Fibroblast of villous mesenchyme (primary cell): ENCODE results near the gene ATP6V1C2. TPM values are rescaled to one million over a fixed set of nuclear protein-coding genes. Genes with fewer than 3 reads are reported as not detected.
"Not testable (repeated sequence)": the region's sequence is repeated elsewhere in the genome, so short reads cannot be mapped to it uniquely, and the experiment has no call there.

Source experiments
- DNase-seq: peaks from one replicate; pipeline ENCODE4 v3.0.0-alpha.2; 2010; ENCODE audit warnings: low read depth
- H3K4me3 ChIP-seq: 2 replicates; pipeline ENCODE4 v1.5.1; 2011; ENCODE audit warnings: low read depth, mild to moderate bottlenecking, low read length
- CTCF ChIP-seq: IDR thresholded peaks from 2 replicates; pipeline ENCODE4 v1.5.1; 2012; ENCODE audit warnings: low read depth, mild to moderate bottlenecking, low read length; ENCODE audit not compliant: insufficient read depth
- total RNA-seq: library from RNA; depleted of rRNA; stranded (reverse); fragments of >200 nt; gene quantifications from 2 replicates; pipeline ENCODE4 v1.2.3, GENCODE V29; 2012

Gene ATP6V1C2
- total RNA-seq, 1 donor = under 0.01 TPM

- no peak for DNase-seq
- no peak overlapping the region for H3K4me3 ChIP-seq
- no peak for TF ChIP-seq CTCF
These were observed 75.3 kb downstream of the ATP6V1C2 start for GRCh38 chr2:10796703-10797102.

- DNase-seq = no peak
- H3K4me3 ChIP-seq = no peak overlapping the region
- no peak for TF ChIP-seq CTCF
These were observed 77.4 kb downstream of the ATP6V1C2 start for GRCh38 chr2:10798783-10799182.

GRCh38 chr2:10800163-10800562 is 78.7 kb downstream of the ATP6V1C2 start:
- TF ChIP-seq CTCF = no peak
- no peak for DNase-seq
- no peak overlapping the region for H3K4me3 ChIP-seq

GRCh38 chr2:10802657-10803056 is 81.2 kb downstream of the ATP6V1C2 start:
- no peak for DNase-seq
- TF ChIP-seq CTCF = no peak
- H3K4me3 ChIP-seq = no peak overlapping the region

GRCh38 chr2:10805990-10806389 is 84.6 kb downstream of the ATP6V1C2 start:
- DNase-seq, H3K4me3 ChIP-seq: not testable (repeated sequence)

GRCh38 chr2:10806543-10806942 is 85.1 kb downstream of the ATP6V1C2 start:
- TF ChIP-seq CTCF = no peak
- H3K4me3 ChIP-seq = no peak overlapping the region
- no peak for DNase-seq

GRCh38 chr2:10810202-10811161 is 89.1 kb downstream of the ATP6V1C2 start:
- peak overlapping the region; percentile 81 for H3K4me3 ChIP-seq
- peak; percentile 60 for DNase-seq

More at GRCh38 chr2:10810202-10811161, 89.1 kb downstream of the ATP6V1C2 start:
- no peak for TF ChIP-seq CTCF
